ENCODE measurements around the gene L3MBTL1.

Gene L3MBTL1

GRCh38 chr20:43531091-43531443 is 23.6 kb downstream of the L3MBTL1 start:
- no peaks in the 10 kb centered on the region for H3K27me3 ChIP-seq

GRCh38 chr20:43532416-43533055 is 25.0 kb downstream of the L3MBTL1 start:
- H3K27me3 ChIP-seq, result no peaks in the 10 kb centered on the region
- no peak overlapping the region for H3K4me3 ChIP-seq (ENCODE audit: low read depth, low read length)
- no peaks in the 10 kb centered on the region for H3K36me3 ChIP-seq
- no peak for DNase-seq
- no peak for TF ChIP-seq CTCF (IDR thresholded peaks at IDR 0.05; ENCODE audit: low read depth, low read length)
- no peaks in the 10 kb centered on the region; the same call in 1 of the 2 replicates for H3K9me3 ChIP-seq
- no peaks in the 10 kb centered on the region for H3K4me1 ChIP-seq

More at GRCh38 chr20:43531091-43531443, 23.6 kb downstream of the L3MBTL1 start:
- H3K36me3 ChIP-seq, result no peaks in the 10 kb centered on the region
- no peak for TF ChIP-seq CTCF (IDR thresholded peaks at IDR 0.05; ENCODE audit: low read depth, low read length)
- no peak for DNase-seq
- H3K4me1 ChIP-seq, result no peaks in the 10 kb centered on the region
- no peaks in the 10 kb centered on the region; the same call in 1 of the 2 replicates for H3K9me3 ChIP-seq
- H3K4me3 ChIP-seq (ENCODE audit: low read depth, low read length), result no peak overlapping the region

- no peaks in the 10 kb centered on the region for H3K4me1 ChIP-seq
- H3K27me3 ChIP-seq, result no peaks in the 10 kb centered on the region
- no peak for DNase-seq
- H3K36me3 ChIP-seq, result no peaks in the 10 kb centered on the region
- H3K9me3 ChIP-seq, result no peaks in the 10 kb centered on the region; the same call in 1 of the 2 replicates
- TF ChIP-seq CTCF (IDR thresholded peaks at IDR 0.05; ENCODE audit: low read depth, low read length), result no peak
- no peak overlapping the region for H3K4me3 ChIP-seq (ENCODE audit: low read depth, low read length)
Measured at GRCh38 chr20:43533060-43533459, 25.6 kb downstream of the L3MBTL1 start.

GRCh38 chr20:43534016-43534415 is 26.5 kb downstream of the L3MBTL1 start:
- Histone ChIP-seq H3K4me3 (ENCODE audit: low read depth, low read length) (no peak overlapping the region), H3K9me3 (no peaks in the 10 kb centered on the region), H3K36me3 (no peaks in the 10 kb centered on the region), H3K4me1 (no peaks in the 10 kb centered on the region), H3K27me3 (no peaks in the 10 kb centered on the region)
- DNase-seq, result no peak
- TF ChIP-seq CTCF (IDR thresholded peaks at IDR 0.05; ENCODE audit: low read depth, low read length), result no peak

GRCh38 chr20:43534791-43535350 is 27.4 kb downstream of the L3MBTL1 start:
- Histone ChIP-seq H3K4me1 (no peaks in the 10 kb centered on the region), H3K9me3 (no peaks in the 10 kb centered on the region), H3K36me3 (no peaks in the 10 kb centered on the region), H3K27me3 (no peaks in the 10 kb centered on the region), H3K4me3 (ENCODE audit: low read depth, low read length) (no peak overlapping the region)
- no peak for DNase-seq
- TF ChIP-seq CTCF (IDR thresholded peaks at IDR 0.05; ENCODE audit: low read depth, low read length), result no peak

GRCh38 chr20:43535370-43536004 is 28.0 kb downstream of the L3MBTL1 start:
- Histone ChIP-seq H3K36me3 (no peaks in the 10 kb centered on the region), H3K4me3 (ENCODE audit: low read depth, low read length) (no peak overlapping the region), H3K9me3 (no peaks in the 10 kb centered on the region), H3K4me1 (no peaks in the 10 kb centered on the region), H3K27me3 (no peaks in the 10 kb centered on the region)
- TF ChIP-seq CTCF (IDR thresholded peaks at IDR 0.05; ENCODE audit: low read depth, low read length), result no peak
- no peak for DNase-seq

Measured in BE2C (cell line).